ENCODE measurements around the gene RPSA. TPM values are rescaled to one million over a fixed set of nuclear protein-coding genes. Genes with fewer than 3 reads are reported as not detected.
"Not testable (repeated sequence)": the region's sequence is repeated elsewhere in the genome, so short reads cannot be mapped to it uniquely, and the experiment has no call there.

The RPSA gene
- total RNA-seq, 1 experiment from 2014 or later: 1,184 TPM

DNA sequence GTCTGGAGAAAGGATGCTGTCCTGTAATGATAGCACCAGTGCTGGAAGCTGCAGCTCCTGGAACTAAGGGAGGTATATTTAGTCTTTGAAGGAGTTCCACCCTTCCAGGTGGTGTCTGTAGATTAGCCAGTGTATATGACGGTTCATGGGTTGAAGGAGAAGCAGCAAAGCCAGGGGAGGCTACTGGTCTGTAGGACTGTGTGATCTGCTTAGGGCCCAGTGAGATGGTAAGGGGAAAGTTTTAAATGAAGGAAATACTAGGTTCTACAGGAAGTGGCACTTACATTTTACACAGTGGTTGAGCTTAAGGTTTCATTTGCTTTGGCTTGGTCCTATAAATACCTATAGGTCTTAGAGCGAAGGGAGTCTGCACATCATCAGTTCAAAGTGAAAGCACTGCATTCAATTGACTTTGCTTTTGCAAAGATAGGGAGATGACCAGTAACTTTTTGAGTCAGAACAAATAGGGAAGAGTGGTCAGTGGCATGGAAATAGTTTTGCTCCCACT lies 17.7 kb upstream of the RPSA start:
- DNase-seq (ENCODE audit: low spot score): no peak

GRCh38 chr3:39390181-39390580 lies 16.3 kb upstream of the RPSA start:
- no peak for DNase-seq (ENCODE audit: low spot score)

DNA sequence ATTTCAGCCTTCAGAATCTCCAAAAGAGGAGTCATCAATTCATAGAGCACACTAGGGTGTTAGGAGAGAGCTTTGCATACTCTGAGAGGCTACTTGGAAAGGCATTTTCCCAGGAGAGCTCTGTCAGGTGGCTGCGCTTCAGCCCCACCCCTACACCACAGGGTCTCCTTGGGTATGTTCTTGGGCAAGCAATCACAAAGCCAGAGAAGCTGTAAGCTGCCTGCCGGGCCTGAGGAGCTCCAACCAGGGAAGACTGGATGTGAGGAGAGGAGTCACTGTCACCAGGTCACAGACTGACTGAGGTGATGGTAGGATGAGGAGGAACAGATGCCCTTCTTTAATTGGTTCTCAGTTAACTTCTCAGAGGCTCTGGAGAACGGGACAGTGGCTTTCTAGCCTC lies 9.8 kb upstream of the RPSA start:
- DNase-seq (ENCODE audit: low spot score): no peak

DNA sequence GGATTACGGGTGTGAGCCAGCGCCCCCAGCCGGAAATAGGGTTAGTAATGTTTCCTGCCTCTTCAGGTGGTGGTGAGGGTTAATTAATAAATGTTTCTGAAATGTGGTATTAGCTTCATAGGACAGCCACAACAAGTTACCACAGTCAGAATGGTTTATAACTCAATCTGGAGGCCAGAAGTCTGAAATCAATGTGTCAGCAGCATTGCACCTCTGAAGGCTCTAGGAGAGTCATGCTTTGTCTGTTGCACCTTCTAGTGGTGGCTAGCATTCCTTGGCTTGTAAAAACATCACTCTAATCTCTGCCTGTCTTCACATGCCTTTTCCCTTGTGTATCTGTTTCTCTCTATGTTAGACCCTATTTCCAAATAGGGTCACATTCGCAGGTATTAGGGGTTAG lies 7.8 kb upstream of the RPSA start:
- no peak for DNase-seq (ENCODE audit: low spot score)

DNA sequence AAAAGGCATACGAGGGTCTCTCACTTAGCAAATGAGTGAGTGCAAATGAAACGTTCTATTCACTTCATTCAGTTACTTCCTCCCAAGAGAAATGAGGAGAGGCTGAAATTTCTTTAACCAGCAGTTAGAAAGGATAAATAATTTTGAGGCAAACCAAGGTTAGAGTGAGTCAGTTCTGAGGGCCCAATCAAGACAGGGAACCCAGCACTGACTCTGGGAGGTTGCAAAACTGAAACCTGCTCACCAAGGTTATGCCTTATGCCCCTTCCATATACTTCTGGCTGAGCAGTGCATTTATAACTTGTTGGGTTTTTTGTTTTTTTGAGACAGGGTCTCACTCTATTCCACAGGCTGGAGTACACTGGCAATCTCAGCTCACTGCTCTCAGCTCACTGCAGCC lies 4.5 kb upstream of the RPSA start:
- DNase-seq (ENCODE audit: low spot score): no peak

DNA sequence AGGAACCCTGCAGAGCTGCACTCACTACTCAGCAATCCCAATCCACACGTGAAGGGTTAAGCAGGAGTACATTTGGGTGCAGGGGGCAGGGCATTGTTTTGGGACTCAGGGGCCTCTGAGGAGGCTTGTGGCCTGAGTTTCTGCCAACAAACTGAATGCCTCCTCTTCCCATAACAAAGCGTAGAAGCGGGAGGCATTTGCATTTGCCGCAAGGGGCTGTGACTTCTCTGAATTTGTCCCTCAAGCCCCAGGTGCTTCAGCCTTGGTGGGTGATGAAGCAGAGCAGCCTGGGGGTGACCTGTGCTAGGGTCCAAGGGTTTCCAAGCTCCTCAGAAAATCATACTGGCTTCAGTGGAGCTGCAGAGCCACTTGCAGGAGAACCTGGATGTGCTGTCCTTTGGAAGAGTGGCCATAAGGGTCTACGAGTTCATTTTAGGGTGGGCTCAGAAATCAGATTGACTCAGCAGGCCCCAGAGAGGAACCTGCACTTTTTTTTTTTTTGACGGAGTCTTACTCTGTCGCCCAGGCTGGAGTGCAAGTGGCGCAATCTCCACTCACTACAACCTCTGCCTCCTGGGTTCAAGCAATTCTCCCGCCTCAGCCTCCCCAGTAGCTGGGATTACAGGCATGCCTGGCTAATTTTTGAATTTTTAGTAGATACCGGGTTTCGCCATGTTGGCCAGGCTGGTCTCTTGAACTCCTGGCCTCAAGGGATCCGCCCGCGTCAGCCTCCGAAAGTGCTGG lies 1.4 kb upstream of the RPSA start:
- no peak for DNase-seq (ENCODE audit: low spot score)

DNA sequence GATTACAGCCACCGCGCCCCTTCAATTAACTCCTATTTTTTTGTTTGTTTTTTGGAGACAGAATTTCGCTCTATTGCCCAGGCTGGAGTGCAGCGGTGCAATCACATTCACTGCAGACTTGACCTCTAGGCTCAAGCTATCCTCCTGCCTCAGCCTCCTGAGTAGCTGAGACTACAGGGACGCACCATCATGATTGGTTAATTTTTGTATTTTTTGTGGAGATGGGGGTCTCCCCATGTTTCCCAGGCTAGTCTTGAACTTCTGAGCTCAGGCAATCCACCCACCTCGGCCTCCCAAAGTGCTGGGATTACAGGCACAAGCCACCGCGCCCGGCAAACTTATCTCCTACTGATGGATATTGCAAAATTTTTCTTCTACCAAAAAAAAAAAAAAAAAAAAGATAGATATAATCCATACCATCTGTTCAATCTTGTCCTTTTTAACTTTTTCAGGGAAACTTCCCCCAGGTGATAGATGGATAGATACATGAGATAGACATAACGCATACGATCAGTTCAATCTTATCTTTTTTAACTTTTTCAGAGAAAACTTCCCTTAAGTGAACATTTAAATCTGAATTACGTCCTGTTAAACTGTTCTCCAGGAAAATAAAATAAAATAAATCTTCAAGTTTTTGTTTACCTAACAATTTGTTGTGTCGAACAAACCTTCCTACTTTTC lies 693 bp upstream of the RPSA start:
- DNase-seq (ENCODE audit: low spot score): no peak

DNA sequence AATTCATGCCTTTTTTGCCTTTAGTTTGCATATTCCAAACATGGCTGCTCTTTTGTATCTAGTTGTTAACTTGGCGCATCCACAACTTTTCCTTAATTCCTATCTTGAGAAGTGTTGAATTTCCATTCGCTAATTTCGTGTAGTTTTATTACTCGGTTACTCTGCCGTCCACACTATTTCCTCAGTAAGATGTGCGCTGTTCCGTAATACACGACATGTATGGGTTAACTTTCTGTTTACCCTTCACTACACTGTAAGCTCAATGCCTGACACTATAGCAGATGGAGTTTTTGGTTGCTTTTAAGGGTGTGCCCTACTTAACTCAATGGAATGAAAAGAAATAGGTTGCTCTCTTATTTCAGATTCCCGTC lies 724 bp downstream of the RPSA start:
- DNase-seq (ENCODE audit: low spot score): no peak

- no peak for DNase-seq (ENCODE audit: low spot score)
These were observed 1.4 kb downstream of the RPSA start for GRCh38 chr3:39407773-39408492.

GRCh38 chr3:39408493-39409372 lies 2.2 kb downstream of the RPSA start:
- DNase-seq (ENCODE audit: low spot score): no peak

DNA sequence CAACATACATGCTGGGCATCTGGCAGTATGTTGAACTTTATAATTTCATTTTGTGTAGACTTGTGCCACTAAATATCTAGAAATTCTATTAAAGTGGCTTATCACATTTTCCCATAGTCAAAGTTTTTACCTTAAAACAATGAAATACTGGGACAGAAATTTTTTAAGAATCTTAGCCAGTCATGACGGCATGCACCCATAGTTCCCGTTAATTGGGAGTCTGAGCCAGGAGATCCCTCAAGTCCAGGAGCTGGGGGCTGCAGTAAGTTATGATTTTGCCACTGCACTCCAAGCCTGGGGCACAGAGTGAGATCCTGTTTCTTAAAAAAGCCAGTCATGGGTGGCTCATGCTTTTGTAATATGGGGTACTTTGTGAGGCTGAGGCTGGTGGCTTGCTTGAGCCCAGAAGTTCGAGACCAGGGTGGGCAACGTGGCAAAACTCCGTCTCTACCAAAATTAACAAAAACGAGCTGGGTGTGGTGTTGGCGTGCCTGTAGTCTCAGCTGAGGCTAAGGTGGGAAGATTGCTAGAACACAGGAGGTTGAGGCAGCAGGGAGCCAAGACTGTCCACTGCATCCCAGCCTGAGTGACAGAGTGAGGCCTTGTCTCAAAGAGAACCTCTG lies 3.1 kb downstream of the RPSA start:
- no peak for DNase-seq (ENCODE audit: low spot score)

GRCh38 chr3:39410893-39411292 lies 4.4 kb downstream of the RPSA start:
- no peak for DNase-seq (ENCODE audit: low spot score)

DNA sequence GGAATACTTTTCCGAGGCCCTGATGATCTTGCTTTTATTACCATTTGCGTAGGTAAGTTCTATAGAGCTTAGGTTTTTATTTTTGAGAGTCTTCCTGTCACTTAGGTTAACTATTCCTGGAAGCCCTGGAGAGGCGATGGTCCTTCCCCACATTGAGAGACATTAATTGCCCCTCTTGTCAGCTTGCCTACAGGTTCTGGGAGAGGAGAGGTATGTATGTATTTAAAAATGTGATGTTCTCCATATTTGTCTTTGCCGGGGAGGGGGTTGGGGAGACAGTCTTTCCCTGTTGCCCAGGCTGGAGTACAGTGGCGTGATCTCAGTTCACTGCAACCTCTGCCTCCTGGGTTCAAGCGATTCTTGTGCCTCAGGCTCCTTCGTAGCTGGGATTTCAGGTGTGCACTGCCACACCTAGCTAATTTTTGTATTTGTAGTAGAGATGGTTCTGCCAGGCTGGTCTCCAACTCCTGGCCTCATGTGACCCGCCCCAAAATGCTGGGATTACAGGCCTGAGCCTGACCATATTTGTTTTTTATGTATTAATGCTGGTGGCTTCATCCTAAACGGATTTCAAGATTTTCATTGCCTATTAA lies 6.2 kb downstream of the RPSA start:
- DNase-seq (ENCODE audit: low spot score): no peak

GRCh38 chr3:39413691-39414420 lies 7.3 kb downstream of the RPSA start:
- no peak for DNase-seq (ENCODE audit: low spot score)

- DNase-seq (ENCODE audit: low spot score): no peak
These were observed 7.9 kb downstream of the RPSA start for GRCh38 chr3:39414421-39414907.

DNA sequence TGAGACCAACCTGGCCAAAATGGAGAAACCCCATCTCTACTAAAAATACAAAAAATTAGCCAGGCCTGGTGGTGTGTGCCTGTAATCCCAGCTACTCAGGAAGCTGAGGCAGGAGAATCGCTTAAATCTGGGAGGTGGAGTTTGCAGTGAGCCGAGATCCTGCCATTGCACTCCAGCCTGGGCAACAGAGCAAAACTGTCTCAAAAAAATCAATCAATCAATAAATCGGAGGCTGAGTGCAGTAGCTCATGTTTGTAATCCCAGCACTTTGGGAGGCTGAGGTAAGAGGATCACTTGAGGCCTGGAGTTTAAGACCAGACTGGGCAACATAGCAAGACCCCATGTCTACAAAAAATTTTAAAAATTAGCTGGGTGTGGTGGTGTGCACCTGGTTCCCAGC lies 8.8 kb downstream of the RPSA start:
- DNase-seq (ENCODE audit: low spot score): not testable (repeated sequence)

GRCh38 chr3:39415983-39416382 lies 9.5 kb downstream of the RPSA start:
- no peak for DNase-seq (ENCODE audit: low spot score)

DNA sequence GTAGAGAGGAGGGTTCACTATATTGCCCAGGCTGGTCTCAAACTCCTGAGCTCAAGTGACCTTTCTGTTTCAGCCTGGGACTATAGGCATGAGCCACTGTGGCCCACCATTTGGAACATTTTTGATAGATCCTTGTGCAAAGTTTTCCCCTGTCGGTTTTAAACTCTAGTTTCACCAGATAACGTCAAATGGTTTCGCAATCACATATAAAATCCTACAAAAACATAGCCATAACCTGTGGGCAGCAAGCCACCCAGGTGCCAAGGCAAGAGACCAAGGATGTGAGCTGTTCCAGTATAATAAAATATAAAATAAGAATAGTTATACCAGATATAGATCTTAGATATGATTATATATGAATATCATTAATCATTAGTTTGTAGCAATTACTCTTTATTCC lies 10.5 kb downstream of the RPSA start:
- not testable (repeated sequence) for DNase-seq (ENCODE audit: low spot score)

DNA sequence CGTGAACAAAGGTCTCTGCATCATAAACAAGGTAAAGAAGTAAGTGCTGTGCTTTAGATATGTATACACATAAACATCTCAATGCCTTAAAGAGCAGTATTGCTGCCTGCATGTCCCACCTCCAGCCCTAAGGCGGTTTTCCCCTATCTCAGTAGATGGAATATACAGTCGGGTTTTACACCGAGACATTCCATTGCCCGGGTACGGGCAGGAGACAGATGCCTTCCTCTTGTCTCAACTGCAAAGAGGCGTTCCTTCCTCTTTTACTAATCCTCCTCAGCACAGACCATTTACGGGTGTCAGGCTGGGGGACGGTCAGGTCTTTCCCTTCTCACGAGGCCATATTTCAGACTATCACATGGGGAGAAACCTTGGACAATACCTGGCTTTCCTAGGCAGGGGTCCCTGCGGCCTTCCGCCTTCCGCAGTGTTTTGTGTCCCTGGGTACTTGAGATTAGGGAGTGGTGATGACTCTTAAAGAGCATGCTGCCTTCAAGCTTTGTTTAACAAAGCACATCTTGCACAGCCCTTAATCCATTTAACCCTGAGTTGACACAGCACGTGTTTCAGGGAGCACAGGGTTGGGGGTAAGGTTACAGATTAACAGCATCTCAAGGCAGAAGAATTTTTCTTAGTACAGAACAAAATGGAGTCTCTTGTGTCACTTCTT lies 12.2 kb downstream of the RPSA start:
- DNase-seq (ENCODE audit: low spot score): not testable (repeated sequence)

All from A172 (cell line).